ENCODE data around the gene SMIM15.

DNA sequence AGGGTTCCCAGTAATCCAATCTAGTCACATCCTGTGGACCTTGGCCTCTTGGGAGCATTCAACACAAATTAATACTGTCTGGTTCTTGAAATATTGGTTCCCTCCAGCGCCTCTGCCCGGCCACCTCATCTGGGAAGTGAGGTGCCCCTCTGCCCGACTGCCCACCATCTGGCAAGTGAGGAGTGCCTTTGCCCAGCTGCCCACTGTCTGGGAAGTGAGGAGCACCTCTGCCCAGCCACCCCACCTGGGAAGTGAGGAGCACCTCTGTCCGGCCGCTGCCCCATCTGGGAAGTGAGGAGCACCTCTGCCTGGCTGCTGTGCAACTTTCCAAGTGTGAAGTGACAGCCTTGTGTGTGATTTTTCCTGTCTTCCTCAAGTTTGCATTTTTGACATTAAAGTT lies 42.7 kb upstream of the SMIM15 start:
- TF ChIP-seq, protein P1, sequence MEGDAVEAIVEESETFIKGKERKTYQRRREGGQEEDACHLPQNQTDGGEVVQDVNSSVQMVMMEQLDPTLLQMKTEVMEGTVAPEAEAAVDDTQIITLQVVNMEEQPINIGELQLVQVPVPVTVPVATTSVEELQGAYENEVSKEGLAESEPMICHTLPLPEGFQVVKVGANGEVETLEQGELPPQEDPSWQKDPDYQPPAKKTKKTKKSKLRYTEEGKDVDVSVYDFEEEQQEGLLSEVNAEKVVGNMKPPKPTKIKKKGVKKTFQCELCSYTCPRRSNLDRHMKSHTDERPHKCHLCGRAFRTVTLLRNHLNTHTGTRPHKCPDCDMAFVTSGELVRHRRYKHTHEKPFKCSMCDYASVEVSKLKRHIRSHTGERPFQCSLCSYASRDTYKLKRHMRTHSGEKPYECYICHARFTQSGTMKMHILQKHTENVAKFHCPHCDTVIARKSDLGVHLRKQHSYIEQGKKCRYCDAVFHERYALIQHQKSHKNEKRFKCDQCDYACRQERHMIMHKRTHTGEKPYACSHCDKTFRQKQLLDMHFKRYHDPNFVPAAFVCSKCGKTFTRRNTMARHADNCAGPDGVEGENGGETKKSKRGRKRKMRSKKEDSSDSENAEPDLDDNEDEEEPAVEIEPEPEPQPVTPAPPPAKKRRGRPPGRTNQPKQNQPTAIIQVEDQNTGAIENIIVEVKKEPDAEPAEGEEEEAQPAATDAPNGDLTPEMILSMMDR (IDR thresholded peaks at IDR 0.05): no peak
- TF ChIP-seq POLR2A (IDR thresholded peaks at IDR 0.05) (no peak), EP300 (IDR thresholded peaks at IDR 0.05) (no peak), POLR2AphosphoS5 (IDR thresholded peaks at IDR 0.05) (no peak)

Data from suprapubic skin (tissue), 4 donors.